Loucy (cell line): ENCODE data around the gene SDC1.

Experiments used
- CTCF ChIP-seq: fragments of 200-600 bp; sonication (generic); conservative IDR thresholded peaks from 2 replicates; pipeline ENCODE4 v1.5.1; 2014; ENCODE audit warnings: mild to moderate bottlenecking, antibody characterized with exemption, low read length
- EZH2phosphoT487 ChIP-seq: fragments of 200-600 bp; IDR thresholded peaks from 2 replicates; pipeline ENCODE4 v1.6.1; 2018; ENCODE audit warnings: antibody characterized with exemption, mild to moderate bottlenecking, moderate library complexity, borderline replicate concordance

- no peak for TF ChIP-seq CTCF
- no peak for TF ChIP-seq EZH2phosphoT487
Observed at GRCh38 chr2:20211860-20212458, 13.0 kb downstream of the SDC1 start.
